Neutrophil (primary cell): ENCODE results near the gene MOB2.

Experiments used
- H3K27ac ChIP-seq: fragments of 200-600 bp; sonication (generic); 2 replicates; pipeline ENCODE4 v1.5.1; 2016; ENCODE audit warnings: mild to moderate bottlenecking, moderate library complexity
- H3K27me3 ChIP-seq: fragments of 200-600 bp; sonication (generic); 2 replicates; pipeline ENCODE4 v1.6.0; 2016; ENCODE audit warnings: mild to moderate bottlenecking
- H3K36me3 ChIP-seq: fragments of 200-600 bp; sonication (generic); 2 replicates; pipeline ENCODE4 v1.5.1; 2017
- H3K4me1 ChIP-seq, 2 experiments: fragments of 200-600 bp in 1 of 2; sonication (generic) in 1 of 2; 1 replicate in 1 of 2; 2 replicates in 1 of 2; pipeline versions ENCODE4 v1.5.1 to v1.6.1; 2013 to 2016; ENCODE audit warnings: low read depth in 1 of 2, low read length in 1 of 2, mild to moderate bottlenecking in 1 of 2, moderate library complexity in 1 of 2; ENCODE audit not compliant: control insufficient read depth in 1 of 2, insufficient read depth in 1 of 2
- H3K4me3 ChIP-seq, 2 experiments: fragments of 200-600 bp in 1 of 2; sonication (generic) in 1 of 2; 1 replicate in 1 of 2; 2 replicates in 1 of 2; pipeline ENCODE4 v1.5.1; 2013 to 2016; ENCODE audit warnings: low read depth in 1 of 2, low read length in 1 of 2, mild to moderate bottlenecking in 1 of 2, moderate library complexity in 1 of 2
- H3K9me3 ChIP-seq: fragments of 200-600 bp; sonication (generic); 2 replicates; pipeline ENCODE4 v1.5.1; 2016
- TF ChIP-seq, protein P1 (sequence below): fragments of 200-600 bp; sonication (generic); IDR thresholded peaks from 2 replicates; pipeline ENCODE4 v1.5.1; 2016; ENCODE audit warnings: antibody characterized with exemption

MOB2 gene

DNA sequence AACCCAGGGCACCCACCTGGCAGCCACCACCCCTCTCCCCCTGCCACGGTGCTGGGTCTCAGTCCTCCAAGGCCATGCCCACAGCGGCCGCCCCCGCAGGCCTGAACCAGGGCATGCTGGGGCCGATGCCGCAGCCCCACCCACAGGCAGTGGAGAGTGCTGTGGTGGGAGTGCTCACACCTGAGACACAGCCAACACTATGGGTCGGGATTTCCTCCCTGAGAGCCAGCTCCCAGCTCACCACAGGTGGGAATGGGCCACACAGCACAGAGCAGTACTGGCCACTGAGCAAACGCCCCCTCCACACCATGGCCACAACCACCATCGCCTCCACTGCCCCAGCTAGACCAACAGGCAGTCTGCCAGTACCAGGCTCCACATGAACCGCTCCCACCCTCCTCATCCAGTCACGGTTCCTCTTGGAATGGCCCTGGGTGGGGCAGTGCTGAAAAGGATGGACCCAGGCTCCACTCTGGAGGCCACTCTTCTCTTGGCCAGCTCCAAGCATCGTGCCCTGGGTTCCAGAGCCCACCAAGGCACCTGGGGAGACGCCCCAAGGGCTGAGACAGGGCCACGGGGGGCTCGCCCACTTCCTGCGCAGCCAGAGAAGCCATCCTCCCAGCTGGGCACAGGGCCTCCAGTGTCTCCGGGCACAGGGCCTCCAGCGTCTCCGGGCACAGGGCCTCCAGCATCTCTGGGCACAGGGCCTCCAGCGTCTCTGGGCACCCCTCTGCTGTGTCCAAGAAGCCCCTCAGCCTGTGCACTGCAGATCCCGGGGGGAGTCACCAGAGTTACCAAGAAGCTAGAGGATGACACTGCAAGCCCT, 14.2 kb downstream of the MOB2 start:
- TF ChIP-seq, protein P1, sequence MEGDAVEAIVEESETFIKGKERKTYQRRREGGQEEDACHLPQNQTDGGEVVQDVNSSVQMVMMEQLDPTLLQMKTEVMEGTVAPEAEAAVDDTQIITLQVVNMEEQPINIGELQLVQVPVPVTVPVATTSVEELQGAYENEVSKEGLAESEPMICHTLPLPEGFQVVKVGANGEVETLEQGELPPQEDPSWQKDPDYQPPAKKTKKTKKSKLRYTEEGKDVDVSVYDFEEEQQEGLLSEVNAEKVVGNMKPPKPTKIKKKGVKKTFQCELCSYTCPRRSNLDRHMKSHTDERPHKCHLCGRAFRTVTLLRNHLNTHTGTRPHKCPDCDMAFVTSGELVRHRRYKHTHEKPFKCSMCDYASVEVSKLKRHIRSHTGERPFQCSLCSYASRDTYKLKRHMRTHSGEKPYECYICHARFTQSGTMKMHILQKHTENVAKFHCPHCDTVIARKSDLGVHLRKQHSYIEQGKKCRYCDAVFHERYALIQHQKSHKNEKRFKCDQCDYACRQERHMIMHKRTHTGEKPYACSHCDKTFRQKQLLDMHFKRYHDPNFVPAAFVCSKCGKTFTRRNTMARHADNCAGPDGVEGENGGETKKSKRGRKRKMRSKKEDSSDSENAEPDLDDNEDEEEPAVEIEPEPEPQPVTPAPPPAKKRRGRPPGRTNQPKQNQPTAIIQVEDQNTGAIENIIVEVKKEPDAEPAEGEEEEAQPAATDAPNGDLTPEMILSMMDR: no peak
- peaks cover 92% of the 10 kb centered on the region for H3K36me3 ChIP-seq
- no peak overlapping the region for H3K4me3 ChIP-seq
- H3K4me1 ChIP-seq: no peaks in the 10 kb centered on the region
- H3K27ac ChIP-seq: no peak overlapping the region
- no peaks in the 10 kb centered on the region for H3K27me3 ChIP-seq
- no peaks in the 10 kb centered on the region for H3K9me3 ChIP-seq

DNA sequence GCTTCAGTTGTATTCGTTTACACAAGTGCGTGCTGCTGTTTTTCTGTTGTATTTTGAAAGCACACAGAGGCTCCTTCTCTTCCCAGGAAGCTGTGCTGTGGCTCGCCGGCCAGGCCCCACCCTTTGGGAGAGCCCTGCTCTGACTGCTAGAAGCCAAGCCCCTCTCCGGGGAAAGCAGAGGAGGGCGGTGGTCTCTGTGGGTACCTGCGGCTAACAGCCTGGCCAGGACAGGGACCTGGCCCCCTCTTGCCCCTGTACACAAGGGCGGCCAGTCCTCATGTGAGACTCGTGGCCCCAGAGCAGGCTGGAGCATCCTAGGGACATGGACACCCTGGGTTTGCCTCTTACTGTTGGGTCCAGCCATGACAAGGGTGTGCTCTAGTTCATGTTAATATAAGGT, 14.8 kb downstream of the MOB2 start:
- H3K36me3 ChIP-seq: peaks cover 86% of the 10 kb centered on the region
- no peak overlapping the region for H3K27ac ChIP-seq
- no peaks in the 10 kb centered on the region for H3K4me1 ChIP-seq
- no peaks in the 10 kb centered on the region for H3K27me3 ChIP-seq
- H3K4me3 ChIP-seq: no peak overlapping the region
- TF ChIP-seq, protein P1: no peak
- H3K9me3 ChIP-seq: no peaks in the 10 kb centered on the region

DNA sequence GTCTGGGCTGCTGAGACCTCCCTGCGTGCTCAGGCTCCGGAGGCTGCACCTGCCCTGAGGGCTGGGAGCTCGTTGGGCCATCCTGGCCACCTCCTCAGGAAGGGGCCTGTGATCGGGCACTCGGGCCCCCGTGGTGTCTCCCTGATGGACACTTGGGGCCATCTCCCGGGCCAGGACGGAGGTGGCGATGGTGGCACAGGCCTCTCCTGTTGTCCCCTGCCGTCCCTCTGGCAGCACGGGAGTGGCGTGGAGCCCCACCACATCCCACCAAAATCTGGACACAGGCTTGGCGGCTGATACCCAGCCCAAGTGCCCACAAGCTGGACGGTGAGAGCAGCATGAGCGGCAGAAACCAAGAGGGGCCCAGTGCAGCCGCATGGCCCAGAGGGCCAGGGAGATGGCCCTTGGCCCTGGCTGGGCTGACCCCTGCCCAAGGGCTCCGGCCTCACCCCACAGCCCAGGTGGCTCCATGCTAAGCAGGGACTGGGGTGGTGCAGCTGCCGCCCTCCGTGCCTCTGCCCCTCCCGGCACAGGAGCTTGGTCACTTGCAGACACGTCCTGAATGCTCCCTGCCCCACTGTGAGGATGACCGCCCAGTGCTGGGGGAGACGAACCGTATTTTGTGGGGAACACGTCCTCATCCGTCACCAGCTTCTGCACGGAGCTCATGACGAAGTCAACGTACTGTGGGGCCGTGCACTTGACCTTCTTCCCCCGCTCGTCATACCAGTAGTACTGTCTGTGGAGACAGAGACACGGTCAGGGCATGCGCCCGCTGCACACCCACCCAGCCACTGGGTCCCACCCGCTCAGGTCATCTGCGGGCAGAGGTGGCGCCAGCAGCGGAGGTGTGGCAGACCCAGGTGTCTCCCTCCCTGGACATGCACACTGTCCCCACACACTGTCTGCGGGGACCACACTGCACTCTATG, 15.6 kb downstream of the MOB2 start:
- Histone ChIP-seq H3K4me1 (no peaks in the 10 kb centered on the region), H3K27me3 (no peaks in the 10 kb centered on the region), H3K27ac (no peak overlapping the region), H3K4me3 (no peak overlapping the region), H3K9me3 (no peaks in the 10 kb centered on the region), H3K36me3 (peaks cover 78% of the 10 kb centered on the region)
- TF ChIP-seq, protein P1: no peak

DNA sequence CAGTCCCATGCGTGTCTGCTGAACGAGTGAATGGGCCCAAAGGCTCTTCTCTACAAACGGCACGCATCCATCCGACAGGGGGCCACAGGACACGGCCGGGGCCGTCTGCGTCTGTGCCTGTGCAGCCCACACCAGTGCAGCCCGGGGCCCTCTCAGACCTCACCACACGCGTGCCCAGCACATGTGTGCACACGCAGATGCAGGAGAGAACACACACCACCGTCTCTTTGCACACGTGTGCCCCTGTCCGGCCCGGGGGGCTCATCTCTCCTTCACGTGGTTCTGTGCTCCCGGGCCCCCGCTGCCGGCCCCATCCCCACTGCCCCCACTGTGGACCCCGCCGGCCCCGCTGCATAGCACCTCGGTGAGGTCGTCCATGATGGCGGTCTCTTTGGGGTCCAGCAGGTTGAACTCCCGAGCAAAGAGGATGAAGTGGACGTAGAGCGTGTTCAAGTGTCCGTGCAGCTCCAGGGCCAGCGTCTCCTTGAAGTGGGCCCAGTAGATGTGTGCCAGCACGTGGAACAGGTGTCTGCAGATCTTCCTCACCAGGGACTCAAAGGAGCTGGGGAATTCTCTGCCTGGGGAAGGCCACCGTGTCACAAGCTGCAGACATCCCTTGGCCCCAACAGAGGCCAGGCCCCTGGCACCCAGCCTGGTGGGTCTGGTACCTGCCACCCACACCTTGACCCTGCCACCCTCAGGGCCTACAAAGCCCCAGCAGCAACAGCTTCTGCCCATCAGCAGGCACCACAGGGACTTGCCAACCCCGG, 16.5 kb downstream of the MOB2 start:
- H3K4me3 ChIP-seq: no peak overlapping the region
- TF ChIP-seq, protein P1: no peak
- H3K27me3 ChIP-seq: no peaks in the 10 kb centered on the region
- H3K4me1 ChIP-seq: no peaks in the 10 kb centered on the region
- no peaks in the 10 kb centered on the region for H3K9me3 ChIP-seq
- H3K27ac ChIP-seq: no peak overlapping the region
- H3K36me3 ChIP-seq: peaks cover 72% of the 10 kb centered on the region

DNA sequence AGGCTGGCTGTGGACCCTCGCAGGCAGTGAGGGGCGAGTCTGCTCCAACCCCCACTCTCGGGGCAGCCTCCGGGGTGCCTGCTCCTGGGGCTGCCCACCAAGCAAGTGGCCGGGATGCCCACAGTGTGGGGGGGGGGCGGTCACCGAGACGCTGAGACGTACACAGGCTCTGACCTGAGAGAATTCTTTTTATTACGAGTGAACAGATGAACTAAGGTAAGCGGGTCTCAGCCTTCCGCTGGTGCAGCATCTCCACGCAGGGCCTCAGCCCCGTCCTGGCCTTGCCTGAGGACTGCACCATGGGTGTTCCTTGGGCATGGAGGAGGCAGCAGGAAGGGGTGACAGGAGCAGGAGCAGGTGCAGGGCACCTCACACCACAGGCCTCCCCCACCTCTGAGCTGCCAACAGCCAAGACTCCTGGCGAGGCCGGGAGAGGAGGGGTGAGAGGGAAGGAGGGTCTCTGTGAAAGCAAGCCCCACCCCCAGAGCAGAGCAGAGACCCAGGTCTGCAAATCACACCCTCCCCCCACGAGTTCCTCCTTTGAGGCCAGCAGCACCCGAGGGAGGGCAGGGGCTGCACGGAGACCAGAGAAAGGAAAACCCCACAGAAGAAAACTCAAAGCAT, 17.2 kb downstream of the MOB2 start:
- TF ChIP-seq, protein P1: no peak
- H3K4me1 ChIP-seq: no peaks in the 10 kb centered on the region
- H3K27me3 ChIP-seq: no peaks in the 10 kb centered on the region
- no peak overlapping the region for H3K27ac ChIP-seq
- peaks cover 70% of the 10 kb centered on the region for H3K36me3 ChIP-seq
- no peak overlapping the region for H3K4me3 ChIP-seq
- H3K9me3 ChIP-seq: no peaks in the 10 kb centered on the region
